ENCODE results near the gene NUP210.
"Not testable (repeated sequence)": the region's sequence is repeated elsewhere in the genome, so short reads cannot be mapped to it uniquely, and the experiment has no call there.

The NUP210 gene

DNA sequence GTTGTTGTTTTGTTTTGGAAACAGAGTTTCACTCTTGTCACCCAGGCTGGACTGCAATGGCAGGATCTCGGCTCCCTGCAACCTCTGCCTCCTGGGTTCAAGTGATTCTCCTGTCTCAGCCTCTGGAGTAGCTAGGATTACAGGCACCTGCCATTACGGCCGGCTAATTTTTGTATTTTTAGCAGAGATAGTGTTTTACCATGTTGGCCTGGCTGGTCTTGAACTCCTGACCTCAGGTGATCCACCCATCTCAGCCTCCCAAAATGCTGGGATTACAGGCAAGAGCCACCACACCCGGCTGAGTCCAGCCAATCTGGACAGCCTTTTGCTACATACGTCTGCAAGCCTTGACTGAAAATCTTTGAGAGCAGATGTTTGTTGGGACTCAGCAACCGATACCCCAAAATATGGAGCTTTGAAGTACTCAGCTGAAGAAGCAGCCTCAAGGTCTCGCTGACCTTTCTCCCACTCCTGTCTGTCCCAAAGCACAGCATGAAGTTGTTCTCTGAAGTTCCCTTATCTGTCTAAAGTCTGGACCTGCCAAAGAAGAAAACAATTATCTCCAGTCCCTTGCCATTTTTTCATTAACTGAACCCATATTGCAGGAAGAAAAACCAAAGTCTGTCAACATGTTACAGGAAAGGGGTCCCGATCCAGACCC is 9.6 kb upstream of the NUP210 start:
- no peak for DNase-seq

DNA sequence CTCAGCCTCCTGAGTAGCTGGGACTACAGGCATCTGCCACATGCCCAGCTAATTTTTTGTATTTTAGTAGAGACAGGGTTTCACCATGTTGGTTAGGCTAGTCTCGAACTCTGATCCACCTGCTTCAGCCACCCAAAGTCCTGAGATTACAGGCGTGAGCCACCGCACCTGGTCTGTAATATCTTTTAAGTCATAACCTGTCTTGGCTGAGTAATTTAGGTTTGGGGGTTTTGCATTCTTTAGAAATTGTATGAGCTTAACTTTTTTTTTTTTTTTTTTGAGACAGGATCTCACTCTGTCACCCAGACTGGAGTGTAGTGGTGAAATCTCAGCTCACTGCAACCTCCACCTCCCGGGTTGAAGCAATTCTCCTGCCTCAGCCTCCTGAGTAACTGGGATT is 8.6 kb upstream of the NUP210 start:
- not testable (repeated sequence) for DNase-seq

DNA sequence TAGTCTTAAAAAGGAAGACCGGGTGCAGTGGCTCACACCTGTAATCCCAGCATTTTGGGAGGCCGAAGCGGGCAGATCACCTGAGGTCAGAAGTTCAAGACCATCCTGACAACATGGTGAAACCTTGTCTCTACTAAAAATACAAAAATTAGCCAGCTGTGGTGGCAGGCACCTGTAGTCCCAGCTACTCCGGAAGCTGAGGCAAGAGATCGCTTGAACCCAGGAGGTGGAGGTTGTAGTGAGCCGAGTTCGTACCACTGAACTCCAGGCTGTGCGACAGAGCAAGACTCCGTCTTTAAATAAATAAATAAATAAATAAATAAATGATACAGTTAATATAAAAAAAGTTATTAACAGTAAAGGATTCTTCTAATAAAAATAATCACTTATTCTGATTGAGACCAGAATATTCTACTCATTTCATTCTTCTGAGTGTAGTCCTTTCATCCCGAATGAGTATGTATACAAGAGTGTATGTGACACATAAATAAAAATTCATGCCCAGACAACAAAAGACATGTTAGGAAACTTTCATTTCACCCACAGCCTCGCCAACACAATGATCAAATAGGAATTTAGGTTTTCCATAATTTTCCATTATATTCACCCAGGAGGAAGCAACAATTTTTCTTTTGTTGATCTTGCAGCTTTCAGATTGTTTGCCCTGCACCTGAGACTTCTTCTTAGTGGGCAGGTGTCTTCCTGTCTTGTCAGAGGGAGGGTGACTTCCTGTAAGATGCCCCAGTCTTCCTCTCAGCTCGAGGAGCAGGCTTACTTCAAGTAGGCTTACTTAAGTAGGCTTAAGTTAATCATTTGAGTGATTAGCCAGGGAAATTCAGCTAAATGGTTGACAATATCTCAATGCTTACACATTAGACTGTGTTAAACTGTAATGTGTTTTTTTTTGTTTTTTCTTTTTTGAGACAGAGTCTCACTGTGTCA is 7.8 kb upstream of the NUP210 start:
- DNase-seq: no peak

DNA sequence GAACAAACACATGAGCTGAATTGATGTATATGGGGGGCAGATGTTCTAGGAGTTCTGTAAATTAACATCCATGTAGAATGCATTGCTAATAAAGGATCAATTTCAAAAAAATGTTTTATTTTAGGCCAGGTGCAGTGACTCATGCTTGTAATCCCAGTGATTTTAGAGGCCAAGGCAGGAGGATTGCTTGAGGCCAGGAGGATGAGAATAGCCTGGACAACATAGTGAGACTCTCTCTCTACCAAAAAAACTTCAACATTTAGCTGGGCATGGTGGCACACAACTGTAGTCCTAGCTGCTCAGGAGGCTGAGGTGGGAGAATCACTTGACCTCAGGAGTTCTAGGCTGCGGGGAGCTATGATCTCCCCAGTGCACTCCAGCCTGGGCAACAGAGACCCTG is 6.5 kb upstream of the NUP210 start:
- no peak for DNase-seq

DNA sequence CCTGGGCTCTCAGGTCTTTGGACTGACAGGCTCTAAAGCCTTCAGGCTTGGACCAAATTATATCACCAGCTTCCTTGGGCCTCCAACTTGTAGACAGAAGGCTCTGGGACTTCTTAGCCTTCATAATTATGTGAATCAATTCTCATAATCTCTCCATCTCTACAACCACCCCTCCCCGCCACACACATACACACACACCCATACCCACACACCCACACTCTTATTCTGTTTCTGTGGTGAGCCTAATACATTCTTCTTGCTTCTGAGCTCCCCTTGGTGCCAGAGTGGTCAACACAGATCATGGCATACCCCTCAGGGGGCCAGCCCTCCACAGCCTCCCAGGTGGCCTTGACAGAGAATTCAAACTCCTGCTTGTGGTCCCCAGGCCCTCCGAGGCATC is 5.6 kb upstream of the NUP210 start:
- no peak for DNase-seq

DNA sequence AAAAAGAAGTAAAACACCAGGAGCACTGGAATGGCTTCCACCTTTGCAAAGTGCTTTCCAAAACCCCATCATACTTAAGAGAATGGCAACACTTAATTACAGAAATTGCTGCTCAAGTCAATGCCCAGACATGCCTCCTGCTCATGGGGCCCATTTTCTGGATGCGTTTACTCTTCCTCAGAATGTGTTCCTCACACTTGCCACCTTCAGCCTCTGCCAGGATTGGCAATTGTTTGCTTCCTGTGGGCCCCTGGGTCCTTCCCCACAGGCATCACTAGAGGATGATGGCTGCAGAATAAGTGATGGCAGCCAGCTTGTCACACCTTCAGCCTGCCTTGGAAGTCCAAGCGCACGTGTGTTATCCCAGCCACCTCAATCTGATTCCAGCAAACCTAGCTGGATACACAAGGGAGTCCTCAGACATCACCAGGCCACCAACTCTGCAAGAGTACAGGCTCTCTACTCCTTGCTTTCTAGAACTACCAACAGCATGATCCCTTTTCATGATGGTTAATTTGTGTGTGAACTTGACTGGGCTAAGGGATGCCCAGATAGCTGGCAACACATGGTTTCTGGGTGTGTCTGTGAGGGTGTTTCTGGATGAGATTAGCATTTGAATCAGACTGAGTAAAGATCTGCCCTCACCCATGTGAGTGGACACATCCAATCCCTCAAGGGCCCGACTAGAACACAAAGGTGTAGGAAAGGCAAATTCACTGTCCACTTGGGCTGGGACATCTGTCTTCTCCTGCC is 4.9 kb upstream of the NUP210 start:
- DNase-seq: no peak

DNA sequence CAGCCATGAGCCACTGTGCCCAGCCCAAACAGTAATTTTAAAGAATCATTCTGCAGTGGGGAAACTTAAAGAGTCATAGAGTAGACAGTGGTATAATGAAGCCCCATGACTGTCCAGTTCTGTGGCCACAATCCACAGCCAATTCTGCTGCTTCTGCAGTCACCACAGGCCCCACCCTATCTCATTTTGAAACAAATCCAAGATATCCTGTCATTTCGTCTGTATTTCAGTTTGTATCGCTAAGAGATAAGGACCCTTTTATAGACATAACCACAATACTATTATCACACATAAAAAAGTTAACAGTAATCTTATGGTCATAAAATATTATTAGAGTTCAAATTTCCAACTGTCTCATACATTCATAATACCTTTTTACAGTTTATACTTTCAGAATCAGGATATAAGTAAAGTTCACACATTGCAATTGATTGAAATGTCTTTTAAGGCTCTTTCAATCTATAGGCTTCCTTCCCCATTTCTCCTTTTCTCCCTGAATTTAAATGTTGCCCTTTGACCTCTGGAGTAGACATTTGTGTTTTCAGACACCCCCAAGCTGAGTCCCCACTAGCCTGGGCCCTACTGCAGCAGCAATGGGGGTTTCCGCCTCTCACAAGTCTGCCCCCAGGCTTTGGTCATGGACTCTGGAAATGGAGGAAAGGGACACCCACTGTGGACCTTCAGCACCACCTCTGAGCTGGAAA is 4.2 kb upstream of the NUP210 start:
- no peak for DNase-seq

DNA sequence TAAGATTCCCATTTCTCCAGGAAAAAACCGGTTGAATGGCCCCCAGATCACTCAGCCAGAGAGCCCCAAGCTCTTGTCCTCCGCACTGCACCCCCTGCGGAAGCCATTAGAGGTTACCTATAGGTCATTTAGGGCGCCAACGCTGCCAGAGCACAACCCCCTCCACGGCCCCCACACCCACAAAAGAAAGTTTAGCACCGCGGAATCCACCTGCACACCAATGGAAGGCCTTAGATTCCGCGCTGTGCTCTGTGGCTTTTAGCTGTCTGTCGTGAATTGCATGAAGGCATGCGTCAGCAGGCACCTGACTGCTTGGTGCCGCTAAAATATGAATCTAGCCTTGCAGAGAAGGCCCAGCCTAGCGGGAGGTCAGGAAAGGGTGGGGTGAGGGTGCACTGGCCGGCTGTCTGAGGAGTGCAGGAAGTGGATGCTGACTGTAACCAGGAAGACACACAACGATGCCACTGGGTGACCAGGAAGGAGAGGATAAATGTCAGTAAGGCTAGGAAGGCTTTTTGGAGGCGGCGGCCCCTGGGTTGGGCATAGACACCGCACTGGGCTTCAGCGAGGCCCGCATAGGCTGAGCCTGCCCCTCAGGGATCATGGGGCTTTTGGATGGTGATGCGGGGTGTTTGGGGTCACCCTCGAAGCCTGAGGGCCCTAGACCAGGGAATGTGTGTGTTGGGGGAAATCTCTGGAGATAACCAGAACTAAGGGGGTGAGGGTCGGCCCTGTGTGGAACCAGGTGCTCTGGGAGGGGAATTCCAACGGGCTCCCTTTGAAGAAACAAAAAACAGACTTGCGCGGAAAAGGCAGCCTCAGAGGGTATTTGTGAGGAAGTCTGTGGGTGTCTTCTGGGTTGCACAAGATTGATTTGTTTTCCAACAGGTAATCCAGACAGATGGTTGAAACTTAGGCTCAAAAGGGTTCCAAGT is 976 bp upstream of the NUP210 start:
- DNase-seq: no peak

DNA sequence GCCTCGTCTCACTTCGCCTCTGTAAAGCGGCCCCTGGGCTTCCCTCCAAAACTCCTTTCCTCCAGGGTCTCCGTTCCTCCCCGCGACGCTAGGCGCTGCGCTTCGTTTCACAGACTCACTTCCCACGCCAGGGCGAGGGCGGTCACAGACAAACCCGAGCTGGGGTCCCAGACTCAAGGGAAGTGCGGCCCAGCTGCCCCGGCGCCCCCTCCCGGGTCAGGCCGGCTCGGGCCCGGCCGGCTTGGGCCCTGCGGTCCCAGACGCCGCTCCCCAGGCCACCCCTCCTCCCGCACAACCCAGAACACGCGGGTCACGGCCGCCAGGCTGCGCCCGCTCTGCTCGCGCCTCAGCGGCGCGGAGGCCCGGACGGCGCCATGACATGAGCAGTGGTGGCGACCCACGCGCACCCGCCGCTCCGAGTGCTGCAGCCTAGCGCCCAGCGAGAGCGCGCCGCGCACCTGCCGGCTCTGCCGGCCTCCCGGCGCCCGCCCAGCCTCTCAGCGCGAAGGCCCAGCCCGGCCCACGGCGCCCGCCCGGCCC is 547 bp downstream of the NUP210 start:
- DNase-seq: no peak

DNA sequence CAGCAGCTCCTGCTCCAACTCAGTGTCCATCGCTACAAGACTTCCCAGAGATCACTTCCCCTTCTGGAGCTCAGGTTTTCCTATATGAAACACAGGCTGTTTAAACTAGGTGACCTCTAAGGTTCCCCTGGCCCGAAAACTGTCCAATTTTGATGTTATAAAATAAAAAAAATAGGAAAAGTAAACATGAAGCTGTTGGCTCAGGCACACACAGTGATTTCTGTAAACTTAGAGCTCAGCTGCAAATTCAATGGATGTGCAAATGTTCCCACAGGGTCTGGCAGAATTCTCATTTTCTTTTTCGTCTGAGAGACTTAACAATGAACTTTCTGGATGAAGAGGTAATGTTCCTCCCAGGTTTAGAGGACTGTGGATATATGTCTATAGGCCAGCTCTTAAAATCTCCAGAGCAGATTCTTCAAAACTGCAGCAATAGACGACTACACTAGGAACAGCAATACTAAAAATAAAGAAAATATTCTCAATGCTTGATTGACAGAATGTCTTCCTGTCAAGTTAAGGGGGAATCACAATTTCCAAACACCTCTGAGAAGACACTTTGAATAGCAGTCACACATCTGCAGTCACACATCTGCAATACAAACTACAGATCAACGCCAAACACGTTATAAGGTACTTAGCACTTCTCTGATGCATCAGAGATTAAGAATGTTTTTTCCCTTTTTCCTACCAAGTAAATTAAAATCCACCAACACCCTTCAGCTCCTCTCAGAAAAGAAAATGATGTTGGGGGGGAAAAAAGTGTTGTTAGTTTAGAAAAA is 2.8 kb downstream of the NUP210 start:
- DNase-seq: no peak

DNA sequence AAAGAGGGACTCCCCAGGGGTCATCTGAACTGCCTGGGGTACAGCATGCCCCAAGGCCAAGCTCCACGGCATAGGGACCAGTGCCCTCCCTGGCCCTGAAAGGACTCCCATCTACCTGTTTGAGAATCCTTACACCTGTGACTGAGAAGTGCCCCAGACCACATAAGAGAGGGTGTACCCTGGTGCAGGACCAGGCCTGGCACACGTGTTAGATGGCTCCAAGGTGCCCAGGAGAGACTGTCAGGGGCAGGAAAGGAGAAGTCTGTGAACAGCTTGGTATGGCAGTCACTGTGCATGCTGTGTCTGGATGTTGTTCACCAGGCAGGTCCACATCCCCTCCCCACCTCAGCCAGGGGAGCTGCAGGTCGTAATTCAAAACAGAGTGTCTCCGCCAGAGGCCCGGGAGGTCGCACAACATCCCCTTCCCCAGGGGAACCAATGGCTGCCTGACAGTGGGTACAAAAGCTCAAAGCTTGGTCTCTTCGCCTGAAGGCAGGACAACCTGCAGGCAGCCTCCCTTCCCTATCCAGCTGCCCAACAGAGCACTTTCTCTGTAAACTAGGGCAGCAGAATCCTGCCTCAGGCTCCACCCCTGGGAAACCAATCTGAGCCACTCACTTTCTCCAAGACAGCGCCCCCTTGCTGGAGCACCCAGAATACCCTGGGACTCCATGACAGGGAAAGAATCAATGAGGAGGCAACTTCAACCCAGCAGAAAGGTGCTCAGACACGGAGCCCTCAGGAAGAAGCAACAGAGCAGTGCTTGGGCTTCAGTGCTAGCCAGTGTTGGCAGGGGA is 3.9 kb downstream of the NUP210 start:
- no peak for DNase-seq

DNA sequence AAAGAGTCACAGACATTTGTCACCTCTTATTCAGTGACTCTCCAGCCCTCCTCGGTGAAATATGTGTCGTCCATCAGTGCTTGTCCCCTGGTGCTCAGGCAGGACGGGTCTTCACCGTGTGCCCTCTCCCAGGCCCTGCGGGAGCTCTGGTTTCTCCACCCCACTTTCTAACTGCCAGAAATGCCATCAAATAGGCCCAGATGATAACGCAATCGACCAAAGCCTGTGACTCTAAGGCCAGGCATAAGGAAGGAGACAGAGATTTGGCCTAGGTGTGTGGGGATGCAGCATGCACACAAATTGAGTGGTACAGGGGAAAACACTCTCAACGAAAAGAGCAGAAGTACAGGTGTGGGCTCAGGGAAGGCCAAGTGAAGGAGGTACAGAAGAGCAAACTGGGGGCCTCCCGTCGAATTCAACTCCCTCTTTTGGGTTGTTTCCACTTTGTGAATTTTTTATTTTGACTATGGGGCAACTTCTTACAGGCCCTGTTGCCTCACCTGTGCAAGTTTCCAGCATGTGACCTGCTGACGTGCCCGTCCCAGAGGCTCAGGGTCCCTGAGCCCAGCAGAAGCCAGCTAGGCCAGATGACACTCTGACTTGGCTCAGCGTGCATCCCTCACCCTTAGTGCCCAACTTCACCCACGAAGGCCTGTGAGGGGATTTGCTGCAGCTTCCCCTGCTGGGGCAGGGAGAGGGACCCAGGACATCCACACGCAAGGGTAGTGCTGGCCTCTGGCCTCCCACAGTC is 4.7 kb downstream of the NUP210 start:
- DNase-seq: no peak

DNA sequence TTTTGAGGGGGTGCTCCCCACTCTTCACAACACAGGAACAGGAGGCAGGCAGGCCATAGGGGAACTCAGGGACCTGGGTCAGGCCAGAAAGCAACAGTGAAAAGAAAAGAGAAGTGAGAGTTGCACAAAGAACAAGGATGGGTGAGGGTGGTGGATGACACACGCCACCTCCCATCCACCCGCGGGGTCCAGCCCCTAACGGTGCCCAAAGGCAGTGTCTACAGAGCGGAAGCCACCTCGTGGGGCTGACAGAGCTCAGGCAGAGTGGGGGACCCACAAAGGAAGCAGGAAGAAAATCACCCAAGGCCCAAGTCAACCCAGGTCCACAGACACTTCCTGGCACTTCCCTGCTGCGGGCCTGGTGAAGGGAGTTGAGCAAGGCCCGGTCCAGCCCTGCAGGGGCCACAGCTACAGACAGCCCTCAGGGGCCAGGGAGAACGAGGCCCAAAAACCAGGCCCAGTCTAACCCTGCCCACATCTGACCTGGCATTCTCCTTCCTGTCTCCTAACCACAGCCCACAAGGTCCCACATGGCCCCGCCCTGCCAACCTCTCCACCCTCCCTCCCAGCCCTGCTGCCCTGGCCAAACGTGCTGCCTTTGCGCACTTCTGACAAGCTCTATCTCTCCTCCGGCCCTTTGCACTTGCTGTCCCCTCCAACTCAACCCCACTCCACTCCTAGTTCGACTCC is 5.9 kb downstream of the NUP210 start:
- DNase-seq: no peak

DNA sequence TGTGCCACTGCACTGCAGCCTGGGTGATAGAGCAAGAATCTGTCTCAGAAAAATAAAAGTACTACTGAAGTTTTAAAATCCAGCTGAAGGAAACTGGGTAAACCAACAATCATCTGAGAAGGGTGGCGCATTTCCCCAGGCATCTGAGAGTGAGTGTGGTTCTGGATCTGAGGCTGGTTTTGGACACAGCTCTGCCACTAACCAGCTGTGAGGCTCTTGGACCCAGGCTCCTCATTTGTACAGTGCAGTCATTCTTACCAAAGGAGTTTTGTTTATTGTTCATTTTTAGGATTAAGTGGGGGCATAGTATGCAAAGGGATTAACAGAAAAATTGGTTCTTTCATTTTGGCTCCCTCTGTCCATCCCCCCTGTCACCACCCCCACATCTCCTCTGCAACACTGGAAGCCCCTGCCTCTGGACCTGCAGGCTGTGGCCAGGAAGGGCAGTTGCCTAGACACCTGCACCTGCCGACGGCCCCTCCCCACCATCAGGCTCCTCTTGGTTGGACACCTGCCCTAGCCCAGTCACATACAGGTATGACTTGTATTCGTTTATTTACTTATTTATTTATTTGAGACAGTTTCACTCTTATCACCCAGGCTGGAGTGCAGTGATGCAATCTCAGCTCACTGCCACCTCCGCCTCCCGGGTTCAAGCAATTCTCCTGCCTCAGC is 8.8 kb downstream of the NUP210 start:
- no peak for DNase-seq

DNA sequence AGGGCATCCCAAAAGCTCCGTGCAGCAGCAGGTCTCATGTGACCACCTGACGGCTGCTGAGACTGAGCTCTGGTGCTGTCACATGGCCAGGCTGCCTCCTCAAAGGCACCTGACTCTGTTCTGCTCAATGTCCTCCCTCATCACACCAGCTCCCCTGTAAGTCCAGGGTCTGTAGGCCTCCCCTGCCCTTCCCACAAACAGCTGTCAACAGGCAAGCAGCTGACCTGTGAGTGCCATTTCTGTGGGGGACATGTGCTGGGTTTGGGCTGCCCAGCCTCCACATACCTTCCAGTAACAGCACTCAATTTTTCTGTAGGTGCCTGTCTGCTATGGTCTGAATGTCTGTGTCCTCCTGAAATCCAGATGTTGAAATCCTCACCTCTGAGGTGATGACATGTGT is 11.2 kb downstream of the NUP210 start:
- no peak for DNase-seq

DNA sequence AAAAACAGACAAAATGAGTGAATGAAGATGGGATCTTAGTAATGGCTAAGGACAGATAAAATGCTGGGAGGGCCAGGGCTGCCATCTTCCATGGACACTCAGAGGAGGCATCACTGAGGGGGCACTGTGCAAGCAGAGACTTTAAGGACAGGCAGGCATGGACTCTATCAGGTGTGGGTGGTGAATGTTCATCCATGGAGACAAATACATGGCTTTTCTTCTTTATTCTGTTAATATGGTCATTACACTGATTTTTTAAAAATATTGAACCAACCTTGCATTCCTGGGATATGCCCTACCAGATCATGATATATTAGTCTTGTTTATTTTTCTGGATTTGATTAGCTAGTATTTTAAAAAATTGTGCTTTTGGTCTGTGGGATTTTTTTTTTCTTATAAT is 12.2 kb downstream of the NUP210 start:
- no peak for DNase-seq

DNA sequence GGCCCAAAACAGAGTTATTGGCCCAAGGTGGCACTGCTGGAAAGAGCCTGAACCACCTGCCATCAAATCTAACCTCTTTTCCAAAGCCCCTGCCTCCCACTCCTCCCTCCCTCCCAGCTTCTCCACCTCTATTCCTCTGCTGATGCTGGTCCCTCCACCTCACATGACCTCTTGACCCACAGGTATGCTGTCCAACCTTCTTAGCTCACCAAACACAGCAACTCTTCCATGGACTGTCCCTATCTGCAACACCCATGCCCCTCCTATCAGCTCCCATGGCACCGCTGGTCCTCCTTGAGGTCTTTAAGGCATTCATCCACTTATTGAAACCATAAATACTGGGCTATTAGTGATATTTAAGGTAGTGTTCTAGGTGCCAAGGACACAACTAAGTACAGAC is 12.6 kb downstream of the NUP210 start:
- no peak for DNase-seq

DNA sequence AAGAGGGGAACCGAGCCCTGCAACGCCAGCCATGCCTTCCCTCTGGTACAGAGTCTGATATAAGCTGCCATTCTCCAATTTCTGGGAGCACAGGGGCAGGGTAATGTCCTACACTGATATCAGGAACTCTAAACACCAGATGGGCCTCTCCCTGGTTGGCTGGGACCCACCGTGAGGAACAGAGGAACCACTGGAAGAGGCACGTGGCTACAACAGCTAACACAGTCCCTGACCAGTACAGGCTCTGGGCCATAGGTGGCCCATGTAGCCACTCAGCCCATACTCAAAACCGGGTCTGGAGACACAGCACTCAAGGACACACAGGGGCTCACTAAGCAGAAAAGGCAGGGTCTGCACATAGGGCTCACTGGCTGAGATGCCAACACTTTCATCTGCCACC is 13.9 kb downstream of the NUP210 start:
- DNase-seq: no peak
